Limb (tissue), 2 donors: ENCODE measurements around the gene NOC4L.
A peak's percentile ranks its signal among the peaks of the same experiment; 100 is the strongest.

Experiments
- DNase-seq, 2 donors: peaks; one replicate each; pipeline ENCODE4 v3.0.0-alpha.2; 2016; ENCODE audit errors: extremely low spot score in 2 of 2

Gene NOC4L

GRCh38 chr12:132168311-132169031 is 24.2 kb downstream of the NOC4L start:
- no peak for DNase-seq

DNA sequence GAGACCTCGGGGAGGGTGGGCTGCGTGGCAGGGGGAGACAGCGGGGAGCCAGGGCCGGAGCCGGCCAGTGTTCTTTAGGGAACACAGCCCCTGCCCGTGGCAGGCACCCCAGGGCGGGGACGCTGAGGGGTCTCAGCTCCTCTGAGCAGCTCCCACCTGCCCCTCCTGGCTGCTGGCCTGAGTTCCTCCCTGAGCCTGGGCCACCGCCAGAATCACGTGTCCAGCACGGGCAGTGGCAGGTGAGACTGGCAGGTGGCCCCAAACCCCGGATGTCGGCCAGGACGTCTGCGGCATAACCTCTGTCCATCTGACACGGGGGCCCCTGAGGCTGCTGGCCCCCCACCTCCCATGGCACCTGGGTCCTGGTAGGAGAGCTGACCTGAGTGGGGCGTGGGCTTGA is 25.1 kb downstream of the NOC4L start:
- no peak for DNase-seq

DNA sequence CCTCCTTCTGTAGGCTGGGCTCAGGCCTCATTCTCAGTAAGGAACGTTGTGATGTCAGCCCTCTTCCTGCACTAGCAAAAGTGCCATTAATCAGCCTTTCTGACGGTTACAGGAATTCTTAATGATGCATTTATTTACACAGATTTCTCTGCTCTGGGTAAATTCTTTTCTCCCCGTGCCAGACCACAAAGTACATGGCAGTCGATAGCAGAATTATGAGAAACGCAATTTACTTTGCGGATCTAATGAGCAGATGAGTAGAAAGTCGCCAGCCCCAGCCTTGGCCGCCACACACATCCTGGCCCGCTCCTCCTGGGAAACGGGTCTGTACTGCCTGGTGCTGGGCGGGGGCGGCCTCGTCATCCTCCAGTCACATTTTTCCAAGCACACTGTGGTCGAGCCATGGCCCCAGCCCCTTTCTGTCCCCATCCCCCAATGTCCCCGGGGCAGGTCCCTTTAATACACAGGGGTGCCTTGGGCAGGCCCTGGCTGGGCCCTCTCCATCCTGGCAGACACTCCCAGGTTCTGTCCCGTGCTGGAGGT is 25.9 kb downstream of the NOC4L start:
- peak in 1 of 2 donors; percentile 60 for DNase-seq

- no peak for DNase-seq
Measured at GRCh38 chr12:132170637-132171292, 26.5 kb downstream of the NOC4L start.

DNA sequence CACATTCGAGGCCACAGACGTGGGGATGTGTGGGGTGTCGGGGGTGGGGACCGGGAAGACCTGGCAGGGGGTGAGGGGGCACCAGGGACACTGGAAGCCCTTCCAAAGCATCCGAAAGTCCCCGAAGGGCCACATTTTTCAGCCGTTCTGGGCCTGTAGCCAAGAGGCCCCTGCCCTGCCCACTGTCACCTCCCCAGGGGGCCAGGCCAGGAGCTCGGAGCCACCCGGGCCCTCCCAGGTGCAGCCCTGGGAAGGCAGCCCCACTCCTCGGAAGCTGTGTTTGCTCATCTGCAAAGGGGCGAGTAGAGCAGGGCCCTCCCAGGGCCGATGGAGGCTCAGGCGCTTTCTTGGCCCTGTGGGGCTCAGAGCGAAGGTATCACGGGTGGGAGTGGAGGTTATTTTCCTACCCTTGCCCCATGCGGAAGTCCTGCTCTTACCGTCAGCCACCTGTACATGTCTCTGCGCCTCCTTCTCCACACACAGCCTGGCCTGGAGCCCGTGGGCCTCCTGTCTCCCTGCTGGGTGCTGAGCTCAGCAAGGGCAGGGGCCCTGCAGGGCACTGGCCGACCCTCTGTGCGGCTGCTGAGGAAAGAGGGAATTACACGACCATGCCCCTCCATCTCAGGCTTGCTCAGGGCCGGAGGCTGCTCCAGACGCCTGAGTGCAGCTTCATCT is 27.2 kb downstream of the NOC4L start:
- DNase-seq, result no peak

GRCh38 chr12:132171968-132172521 is 27.8 kb downstream of the NOC4L start:
- no peak for DNase-seq

DNA sequence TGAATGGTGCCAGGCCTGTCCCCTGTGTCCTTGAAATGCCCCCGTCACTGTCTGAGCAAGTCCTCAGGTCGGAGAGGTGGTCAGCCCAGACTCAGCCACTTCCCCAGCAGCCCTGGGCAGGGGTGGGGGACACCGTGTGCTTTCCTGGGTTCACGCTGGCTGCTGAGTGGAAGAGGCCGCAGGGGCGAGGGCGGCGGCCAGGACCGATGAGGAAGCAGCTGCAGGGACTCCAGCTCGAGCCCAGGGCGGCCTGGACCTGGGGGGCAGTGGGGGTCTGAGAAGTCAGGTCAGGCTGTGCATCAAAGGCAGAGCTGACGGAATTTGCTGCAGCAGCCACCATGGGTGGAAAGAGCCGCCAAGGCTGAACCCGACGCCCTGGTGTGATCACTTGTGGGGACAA is 28.4 kb downstream of the NOC4L start:
- no peak for DNase-seq

DNA sequence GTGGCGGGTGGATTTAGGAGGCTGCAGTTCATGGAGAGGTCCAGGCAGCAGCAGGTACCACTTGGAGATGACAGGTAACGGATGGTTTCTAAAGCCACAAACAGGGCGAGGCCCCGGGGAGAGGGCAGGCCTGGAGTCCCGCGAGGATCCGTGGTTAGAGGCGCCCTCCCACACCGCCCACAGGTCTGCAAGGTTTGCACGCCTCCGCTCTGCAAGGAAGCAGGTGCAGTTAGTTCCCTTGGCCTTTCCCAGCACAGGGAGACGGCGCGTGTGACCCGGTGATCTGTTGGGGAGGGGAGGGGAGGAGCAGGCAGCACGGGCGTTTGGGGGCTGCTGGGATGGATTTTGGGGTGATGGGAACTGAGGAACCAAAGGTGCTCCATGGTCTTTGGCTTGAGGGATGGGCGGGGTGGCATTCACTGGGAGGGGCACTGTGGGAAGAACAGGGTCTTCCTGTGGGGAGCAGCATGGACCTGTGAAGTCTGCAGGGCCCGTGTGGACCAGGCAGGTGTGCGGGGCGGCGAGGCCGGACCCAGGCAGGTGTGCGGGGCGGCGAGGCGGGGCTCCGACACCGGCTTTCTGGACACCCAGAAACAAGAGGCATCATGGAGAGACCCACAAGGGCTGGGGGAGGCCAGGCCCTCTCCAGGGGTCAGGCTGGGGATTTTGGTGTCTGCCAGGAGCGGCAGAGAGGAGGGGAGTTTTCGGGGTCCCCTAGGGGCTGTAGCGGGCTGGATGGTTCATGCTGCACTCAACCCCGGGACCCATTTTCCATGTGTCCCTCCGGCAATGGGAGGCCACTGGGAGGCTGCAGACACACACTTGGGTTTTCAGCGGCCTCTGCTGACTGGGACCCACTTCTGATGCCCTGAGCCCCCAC is 29.1 kb downstream of the NOC4L start:
- DNase-seq, result no peak

- DNase-seq, result no peak
Measured at GRCh38 chr12:132174015-132174838, 30.0 kb downstream of the NOC4L start.

DNA sequence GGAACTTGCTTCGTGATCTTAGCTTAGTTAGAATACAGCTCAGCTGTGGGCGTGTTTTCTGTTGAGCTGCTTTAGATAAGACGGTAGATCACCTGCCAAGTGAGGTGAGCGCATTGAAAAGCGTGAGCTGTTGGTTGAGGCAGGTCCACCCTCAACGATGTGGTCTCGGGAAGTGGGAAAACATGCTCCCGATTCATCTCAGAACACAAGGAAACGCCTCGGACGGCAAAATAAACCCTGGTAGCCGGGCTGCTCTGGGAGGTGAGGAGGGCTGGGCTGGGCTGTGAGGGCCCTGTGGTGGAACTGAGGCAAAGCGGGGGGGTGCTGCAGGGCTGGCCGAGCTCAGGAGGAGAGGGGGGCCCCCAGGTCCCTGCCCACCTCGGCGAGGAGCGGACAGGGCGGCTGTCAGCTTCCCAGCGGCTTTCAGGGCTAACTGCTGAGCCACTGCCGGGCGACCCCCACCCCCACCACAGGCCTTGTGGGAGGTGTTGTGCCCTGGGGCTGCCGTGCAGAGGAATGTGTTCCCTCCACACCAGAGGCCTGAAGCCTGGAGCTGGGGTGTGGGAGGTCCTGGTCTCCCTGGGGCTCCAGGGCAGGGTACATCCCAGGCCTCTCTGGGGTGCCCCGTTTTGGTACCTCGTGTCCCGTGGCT is 30.7 kb downstream of the NOC4L start:
- DNase-seq, result no peak

GRCh38 chr12:132175496-132176384 is 31.5 kb downstream of the NOC4L start:
- no peak for DNase-seq

DNA sequence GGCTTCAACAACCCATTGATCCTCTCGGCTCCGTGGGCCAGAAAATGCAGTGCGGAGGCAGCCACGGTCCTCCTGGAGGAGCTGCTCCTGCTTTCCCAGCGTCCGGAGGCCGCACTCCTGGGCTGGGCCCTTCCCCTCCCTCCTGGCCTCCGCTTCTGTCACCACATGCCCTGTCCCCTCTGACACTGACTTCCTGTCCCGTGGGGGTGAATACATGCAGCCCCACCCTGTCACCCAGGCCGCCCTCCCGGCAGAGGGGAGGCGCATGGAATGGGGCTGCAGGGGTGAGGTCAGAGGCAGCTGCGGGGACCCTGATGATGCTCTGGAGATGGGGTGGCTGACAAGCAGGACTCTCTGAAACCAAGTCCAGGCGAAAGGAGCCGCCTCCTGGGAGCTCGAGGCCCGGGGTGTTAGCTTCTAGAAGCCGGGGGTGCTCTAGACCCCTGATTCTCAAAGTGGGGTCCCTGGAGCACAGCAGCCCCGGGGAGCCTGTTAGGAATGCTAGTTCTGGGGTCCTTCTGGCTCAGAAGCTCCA is 32.2 kb downstream of the NOC4L start:
- DNase-seq, result no peak

DNA sequence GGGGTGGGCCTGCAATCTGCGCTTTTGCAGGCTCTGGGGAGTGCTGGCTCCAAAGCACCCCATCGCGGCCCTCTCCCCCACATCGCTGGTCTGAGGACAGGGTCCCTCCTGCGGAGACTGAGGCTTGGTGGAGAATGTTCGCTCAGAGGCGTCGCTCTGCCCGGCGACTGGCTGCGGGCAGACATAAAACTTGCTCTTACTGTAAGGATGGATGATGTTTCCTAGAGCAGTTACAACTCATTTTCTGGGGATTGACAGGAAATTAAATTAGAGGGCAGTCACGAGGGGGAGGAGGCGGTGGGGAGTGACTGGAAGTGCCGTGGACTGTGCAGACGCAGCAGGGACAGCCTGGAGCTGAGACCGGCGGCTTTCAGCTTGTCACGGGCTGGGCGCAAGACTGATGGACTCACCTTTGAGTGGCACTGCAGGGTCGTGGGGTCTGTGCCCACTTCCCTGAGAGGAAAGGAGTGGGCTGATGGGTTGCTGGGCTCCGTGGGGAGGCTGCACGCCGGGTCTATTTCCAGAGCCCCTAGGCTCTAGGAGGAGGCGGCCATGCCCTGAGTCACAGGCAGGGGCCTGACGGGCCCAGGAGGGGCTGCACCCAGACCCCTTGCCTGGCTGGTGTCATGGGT is 32.8 kb downstream of the NOC4L start:
- no peak for DNase-seq

DNA sequence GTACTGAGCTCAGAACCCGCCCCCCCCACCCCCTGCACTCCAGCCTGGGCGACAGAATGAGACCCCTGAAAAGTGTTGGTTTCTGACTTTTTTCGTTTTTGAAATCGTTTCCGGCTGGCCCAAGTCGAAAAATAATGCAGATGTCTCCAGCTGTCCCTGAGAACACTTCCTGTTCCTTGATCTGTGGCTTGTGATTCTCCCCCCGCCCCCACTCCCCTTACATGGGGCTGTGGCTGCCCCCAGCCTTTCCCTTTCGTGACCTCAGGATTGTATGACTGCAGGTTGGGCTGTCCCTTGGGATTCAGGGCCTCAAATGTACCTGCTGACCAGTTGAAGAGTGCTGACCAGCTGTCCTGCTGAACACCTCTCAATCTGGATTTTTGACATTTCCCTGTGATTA is 34.1 kb downstream of the NOC4L start:
- DNase-seq, result no peak

DNA sequence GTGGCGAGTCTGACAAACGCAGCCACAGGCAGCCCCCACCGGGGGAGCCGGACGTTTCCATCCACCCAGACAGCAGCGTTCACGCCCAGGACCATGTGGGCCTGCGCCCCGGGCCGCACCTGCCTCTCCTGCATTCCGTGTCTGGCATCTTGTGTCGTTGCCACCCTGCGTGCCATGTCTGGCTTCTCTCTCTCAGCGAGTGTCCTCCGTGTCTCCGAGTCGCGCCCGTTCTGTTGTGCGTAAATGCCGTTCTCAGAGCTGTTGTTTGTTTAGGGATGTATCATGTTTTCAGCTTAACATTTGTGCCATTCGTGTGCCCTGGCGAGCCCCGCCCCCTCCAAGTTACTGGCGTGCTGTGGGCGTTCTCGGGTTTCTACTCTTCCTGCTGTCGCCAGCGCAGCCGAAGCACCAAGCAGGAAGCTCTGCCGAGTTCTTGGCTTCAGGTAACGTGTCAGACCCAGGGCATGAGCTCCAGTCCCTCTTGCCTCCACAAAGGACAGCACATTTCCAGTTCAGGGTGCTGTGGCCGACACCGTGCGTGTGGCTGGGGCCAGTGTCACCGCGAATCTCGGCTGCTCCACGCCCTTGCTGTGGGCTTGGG is 34.6 kb downstream of the NOC4L start:
- no peak for DNase-seq

DNA sequence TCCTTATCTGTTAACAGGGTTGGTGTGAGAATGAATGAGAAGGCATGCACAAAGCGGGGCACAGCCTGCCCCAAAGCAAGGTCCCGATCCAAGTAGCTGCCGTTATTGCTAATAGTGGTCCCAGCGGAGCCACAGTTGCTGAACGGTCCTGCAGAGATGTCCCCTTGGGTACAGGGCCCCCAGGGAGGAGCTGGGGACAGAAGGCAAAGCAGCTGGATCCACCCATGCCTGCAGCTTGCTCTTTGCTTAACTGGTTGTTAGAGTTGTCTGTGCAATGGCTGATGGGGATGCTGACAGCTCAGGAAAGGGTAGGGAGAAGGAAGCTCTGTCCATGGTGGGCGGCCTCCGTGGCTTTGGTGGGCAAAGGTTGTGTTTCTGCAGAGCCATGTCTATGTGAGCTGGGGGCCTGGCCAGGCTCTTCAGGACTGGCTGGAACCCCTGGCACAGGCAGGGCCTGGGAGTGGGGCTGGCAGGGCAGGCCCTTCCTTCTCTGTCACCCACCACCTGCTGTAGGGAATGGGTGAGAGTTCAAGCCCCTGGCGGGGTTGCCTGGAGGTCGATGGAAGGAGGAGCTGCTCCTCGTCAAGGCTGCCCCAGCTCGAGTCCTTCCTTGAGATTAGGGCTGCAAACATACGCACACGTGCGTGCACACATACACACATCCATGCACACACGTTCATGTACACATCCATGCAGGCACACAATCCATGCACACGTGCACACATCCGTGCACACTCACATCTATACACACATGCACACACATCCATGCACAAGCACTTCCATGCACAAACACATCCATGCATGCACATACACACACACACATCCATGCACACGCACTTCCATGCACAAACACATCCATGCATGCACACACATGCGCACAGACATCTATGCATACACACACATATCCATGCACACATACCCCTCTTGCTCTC is 35.4 kb downstream of the NOC4L start:
- no peak for DNase-seq
